GM19240 (cell line): ENCODE results near the gene RABGGTA.
"Not testable (repeated sequence)": the region's sequence is repeated elsewhere in the genome, so short reads cannot be mapped to it uniquely, and the experiment has no call there.

Source experiments
- DNase-seq: peaks from one replicate; pipeline ENCODE4 v3.0.0; 2011; ENCODE audit warnings: low spot score; ENCODE audit not compliant: insufficient read length

RABGGTA gene

GRCh38 chr14:24260780-24261157, 10.6 kb downstream of the RABGGTA start:
- no peak for DNase-seq

- DNase-seq, result no peak
Measured at GRCh38 chr14:24260026-24260779, 11.2 kb downstream of the RABGGTA start.

GRCh38 chr14:24259282-24260025, 11.9 kb downstream of the RABGGTA start:
- DNase-seq, result no peak

GRCh38 chr14:24258548-24259265, 12.7 kb downstream of the RABGGTA start:
- no peak for DNase-seq

GRCh38 chr14:24258119-24258518, 13.3 kb downstream of the RABGGTA start:
- no peak for DNase-seq

GRCh38 chr14:24256960-24257359, 14.4 kb downstream of the RABGGTA start:
- DNase-seq, result no peak

GRCh38 chr14:24255931-24256711, 15.3 kb downstream of the RABGGTA start:
- DNase-seq, result no peak

- no peak for DNase-seq
Measured at GRCh38 chr14:24255438-24255837, 16.0 kb downstream of the RABGGTA start.

GRCh38 chr14:24254630-24255392, 16.6 kb downstream of the RABGGTA start:
- DNase-seq, result no peak

GRCh38 chr14:24253936-24254335, 17.5 kb downstream of the RABGGTA start:
- DNase-seq, result no peak

GRCh38 chr14:24252289-24253124, 18.9 kb downstream of the RABGGTA start:
- DNase-seq, result no peak

GRCh38 chr14:24251880-24252288, 19.5 kb downstream of the RABGGTA start:
- no peak for DNase-seq

GRCh38 chr14:24250354-24250753, 21.0 kb downstream of the RABGGTA start:
- no peak for DNase-seq

- DNase-seq, result no peak
Measured at GRCh38 chr14:24249230-24250021, 22.0 kb downstream of the RABGGTA start.

GRCh38 chr14:24247422-24247821, 24.0 kb downstream of the RABGGTA start:
- DNase-seq, result no peak

GRCh38 chr14:24246765-24247212, 24.6 kb downstream of the RABGGTA start:
- peak; percentile 61 for DNase-seq

- DNase-seq, result not testable (repeated sequence)
Measured at GRCh38 chr14:24245350-24245749, 26.0 kb downstream of the RABGGTA start.

- DNase-seq, result no peak
Measured at GRCh38 chr14:24243336-24243836, 28.0 kb downstream of the RABGGTA start.
